WTC11 (cell line): ENCODE data around the gene TET1. TPM values are rescaled to one million over a fixed set of nuclear protein-coding genes. Genes with fewer than 3 reads are reported as not detected.
A peak's percentile ranks its signal among the peaks of the same experiment; 100 is the strongest.

Experiments
- ATAC-seq: fragments of 200-7000 bp; cut with Tn5 transposase; 2 replicates; pipeline ENCODE4 v1.10.0; 2021; ENCODE audit warnings: mild to moderate bottlenecking, moderate library complexity
- CTCF ChIA-PET: fragments of 300-600 bp; sonication (Branson Sonifier 250); formaldehyde crosslinking; loops from one replicate; lab custom pipeline; 2021; ENCODE audit warnings: antibody characterized with exemption; lab: Charles Lee
- POLR2A ChIA-PET: fragments of 350-600 bp; sonication (Branson Sonifier 250); formaldehyde crosslinking; loops from one replicate; lab custom pipeline; 2021; ENCODE audit warnings: antibody characterized with exemption; lab: Charles Lee
- DNase-seq: peaks from one replicate; pipeline ENCODE4 v3.0.0; 2021; ENCODE audit warnings: low spot score
- H3K27ac Mint-ChIP-seq: 2 replicates; pipeline ENCODE4 v1.8.0; 2021; ENCODE audit warnings: mixed read lengths
- H3K27me3 Mint-ChIP-seq: 2 replicates; pipeline ENCODE4 v1.8.0; 2021; ENCODE audit warnings: low read depth, mild to moderate bottlenecking, moderate library complexity, mixed read lengths
- H3K36me3 Mint-ChIP-seq: 2 replicates; pipeline ENCODE4 v1.8.0; 2021; ENCODE audit warnings: mixed read lengths
- H3K4me1 Mint-ChIP-seq: 2 replicates; pipeline ENCODE4 v1.8.0; 2022; ENCODE audit warnings: mixed read lengths
- H3K4me3 Mint-ChIP-seq: 2 replicates; pipeline ENCODE4 v1.8.0; 2021; ENCODE audit warnings: mild to moderate bottlenecking, moderate library complexity, mixed read lengths
- H3K9me3 Mint-ChIP-seq: 2 replicates; pipeline ENCODE4 v1.8.0; 2021; ENCODE audit warnings: mixed read lengths
- AR ChIP-seq: fragments of 250-450 bp; sonication (Bioruptor Pico); IDR thresholded peaks from 2 replicates; pipeline ENCODE4 v1.9.0; 2021; ENCODE audit warnings: mild to moderate bottlenecking
- ATF1 ChIP-seq: sonication (generic); formaldehyde crosslinking; IDR thresholded peaks from 2 replicates; pipeline ENCODE4 v1.8.1; 2023; ENCODE audit warnings: mild to moderate bottlenecking, moderate library complexity, missing genetic modification reagents
- ATF2 ChIP-seq: sonication (generic); formaldehyde crosslinking; IDR thresholded peaks from 2 replicates; pipeline ENCODE4 v1.8.1; 2022; ENCODE audit warnings: low read depth, missing genetic modification reagents, borderline replicate concordance
- CREB1 ChIP-seq: sonication (generic); formaldehyde crosslinking; IDR thresholded peaks from 2 replicates; pipeline ENCODE4 v1.8.0; 2023; ENCODE audit warnings: mild to moderate bottlenecking, missing genetic modification reagents
- CREM ChIP-seq: sonication (generic); formaldehyde crosslinking; IDR thresholded peaks from 2 replicates; pipeline ENCODE4 v1.8.1; 2022; ENCODE audit warnings: mild to moderate bottlenecking, missing genetic modification reagents, moderate library complexity
- GABPB1 ChIP-seq: sonication (generic); formaldehyde crosslinking; IDR thresholded peaks from 2 replicates; pipeline ENCODE4 v1.8.1; 2023; ENCODE audit warnings: mild to moderate bottlenecking, missing genetic modification reagents
- GTF2I ChIP-seq: fragments of 250-450 bp; sonication (Bioruptor Pico); conservative IDR thresholded peaks from 2 replicates; pipeline ENCODE4 v1.4.0; 2021; ENCODE audit warnings: mild to moderate bottlenecking
- JAZF1 ChIP-seq: fragments of 250-450 bp; sonication (Bioruptor Pico); IDR thresholded peaks from 2 replicates; pipeline ENCODE4 v1.9.0; 2021; ENCODE audit warnings: moderate library complexity, mild to moderate bottlenecking, inconsistent platforms
- KAT7 ChIP-seq: sonication (generic); formaldehyde crosslinking; IDR thresholded peaks from 2 replicates; pipeline ENCODE4 v1.8.1; 2023; ENCODE audit warnings: missing genetic modification reagents, mild to moderate bottlenecking, borderline replicate concordance
- NFATC4 ChIP-seq: fragments of 250-450 bp; sonication (Bioruptor Pico); IDR thresholded peaks from 2 replicates; pipeline ENCODE4 v1.9.0; 2021; ENCODE audit warnings: mild to moderate bottlenecking
- NFYB ChIP-seq: sonication (generic); formaldehyde crosslinking; conservative IDR thresholded peaks from 2 replicates; pipeline ENCODE4 v1.8.0; 2022; ENCODE audit warnings: low read depth, missing genetic modification reagents
- PRDM15 ChIP-seq: sonication (generic); formaldehyde crosslinking; IDR thresholded peaks from 2 replicates; pipeline ENCODE4 v1.8.0; 2022; ENCODE audit warnings: missing genetic modification reagents
- PREB ChIP-seq: sonication (generic); formaldehyde crosslinking; IDR thresholded peaks from 2 replicates; pipeline ENCODE4 v1.8.1; 2022; ENCODE audit warnings: mild to moderate bottlenecking, missing genetic modification reagents, moderate library complexity, borderline replicate concordance
- RELA ChIP-seq: sonication (generic); formaldehyde crosslinking; IDR thresholded peaks from 2 replicates; pipeline ENCODE4 v1.8.1; 2022; ENCODE audit warnings: missing genetic modification reagents, mild to moderate bottlenecking, borderline replicate concordance
- ZNF138 ChIP-seq: sonication (generic); formaldehyde crosslinking; conservative IDR thresholded peaks from 2 replicates; pipeline ENCODE4 v1.8.1; 2022; ENCODE audit warnings: mild to moderate bottlenecking, moderate library complexity, missing genetic modification reagents
- ZNF219 ChIP-seq: sonication (generic); formaldehyde crosslinking; IDR thresholded peaks from 2 replicates; pipeline ENCODE4 v1.8.0; 2023; ENCODE audit warnings: missing genetic modification reagents, mild to moderate bottlenecking, borderline replicate concordance
- ZNF232 ChIP-seq: sonication (generic); formaldehyde crosslinking; IDR thresholded peaks from 2 replicates; pipeline ENCODE4 v1.8.0; 2022; ENCODE audit warnings: mild to moderate bottlenecking, missing genetic modification reagents
- ZNF281 ChIP-seq: sonication (generic); formaldehyde crosslinking; IDR thresholded peaks from 2 replicates; pipeline ENCODE4 v1.8.0; 2023; ENCODE audit warnings: mild to moderate bottlenecking, missing genetic modification reagents
- ZNF317 ChIP-seq: sonication (generic); formaldehyde crosslinking; IDR thresholded peaks from 2 replicates; pipeline ENCODE4 v1.8.1; 2023; ENCODE audit warnings: low read depth, mild to moderate bottlenecking, moderate library complexity, missing genetic modification reagents, borderline replicate concordance
- ZNF416 ChIP-seq: fragments of 250-450 bp; sonication (Bioruptor Pico); IDR thresholded peaks from 2 replicates; pipeline ENCODE4 v1.9.0; 2021; ENCODE audit warnings: mild to moderate bottlenecking, inconsistent platforms
- ZNF671 ChIP-seq: fragments of 250-450 bp; sonication (Bioruptor Pico); IDR thresholded peaks from 2 replicates; pipeline ENCODE4 v1.8.0; 2021; ENCODE audit warnings: mild to moderate bottlenecking
- total RNA-seq: library from RNA; stranded (reverse); gene quantifications from 3 replicates; pipeline ENCODE4 v1.2.3, GENCODE V29; 2021

TET1 gene
- total RNA-seq, 1 experiment from 2014 or later = 71.4 TPM

- DNase-seq = no peak
- peaks cover 9% of the 10 kb centered on the region for H3K36me3 Mint-ChIP-seq
- POLR2A ChIA-PET = interaction anchor here (0.8 kb wide), 1 partner anchor 9 kb away, joined by 3 read pairs; no protein-coding TSS in a partner anchor
- no peak for ATAC-seq
- peaks cover 60% of the 10 kb centered on the region for H3K4me1 Mint-ChIP-seq
- H3K9me3 Mint-ChIP-seq = no peaks in the 10 kb centered on the region
- CTCF ChIA-PET = no interaction called here
- H3K27me3 Mint-ChIP-seq = no peaks in the 10 kb centered on the region
- TF ChIP-seq AR (CRISPR knock-in tag) = no peak
- no peak for TF ChIP-seq ZNF232
- no peak for TF ChIP-seq ZNF219 (CRISPR knock-in tag)
- TF ChIP-seq ATF2 (CRISPR knock-in tag) = no peak
- no peak for TF ChIP-seq CREB1 (CRISPR knock-in tag)
- TF ChIP-seq ZNF416 (CRISPR knock-in tag) = no peak
- no peak for TF ChIP-seq ATF1 (CRISPR knock-in tag)
- TF ChIP-seq JAZF1 (CRISPR knock-in tag) = no peak
- TF ChIP-seq RELA (CRISPR knock-in tag) = no peak
- no peak for TF ChIP-seq GTF2I (CRISPR knock-in tag)
- no peak for TF ChIP-seq NFATC4 (CRISPR knock-in tag)
- no peak for TF ChIP-seq ZNF317 (CRISPR knock-in tag)
- no peak for TF ChIP-seq ZNF138 (CRISPR knock-in tag)
- TF ChIP-seq ZNF281 (CRISPR knock-in tag) = no peak
- H3K4me3 Mint-ChIP-seq = no peak overlapping the region
- H3K27ac Mint-ChIP-seq = peak overlapping the region; percentile 62; the same call in 1 of the 2 replicates
Observed at GRCh38 chr10:68597407-68597806, 37.3 kb downstream of the TET1 start.

GRCh38 chr10:68598978-68599770 lies 39.0 kb downstream of the TET1 start:
- DNase-seq (peak; percentile 33), ATAC-seq (peak; percentile 5)
- Mint-ChIP-seq H3K4me1 (peaks cover 72% of the 10 kb centered on the region), H3K4me3 (peak overlapping the region; percentile 67), H3K27me3 (no peaks in the 10 kb centered on the region), H3K9me3 (no peaks in the 10 kb centered on the region), H3K27ac (peak overlapping the region; percentile 98), H3K36me3 (peaks cover 19% of the 10 kb centered on the region)
- CTCF ChIA-PET = interaction anchor here (0.6 to 2.7 kb wide), 2 partner anchors 48 to 565 kb away, joined by 4 to 16 read pairs; no protein-coding TSS in a partner anchor
- POLR2A ChIA-PET = interaction anchor here (0.6 to 3.9 kb wide), 2 partner anchors 38 to 267 kb away, joined by 3 to 61 read pairs; partner anchors contain the start of genes HNRNPH3 and TET1
- TF ChIP-seq CREM (CRISPR knock-in tag) = no peak
- peak; percentile 75 for TF ChIP-seq PRDM15 (CRISPR knock-in tag)
- no peak for TF ChIP-seq KAT7 (CRISPR knock-in tag)
- TF ChIP-seq ZNF671 = no peak
- peak; percentile 78 for TF ChIP-seq GABPB1 (CRISPR knock-in tag)
- TF ChIP-seq NFYB (CRISPR knock-in tag) = no peak
- TF ChIP-seq PREB (CRISPR knock-in tag) = no peak
- TF ChIP-seq ATF1 (CRISPR knock-in tag) = peak; percentile 65; the same call in 1 of the 2 replicates
